Upper lobe of left lung (tissue), 4 donors: ENCODE results near the gene ZNF787.

Experiments
- POLR2A ChIP-seq, 4 donors: fragments of 450-650 bp; IDR thresholded peaks; one replicate each; pipeline ENCODE4 v1.5.1; 2016 to 2017; ENCODE audit warnings: antibody characterized with exemption in 4 of 4, mild to moderate bottlenecking in 2 of 4
- TF ChIP-seq, protein P1 (sequence below), 6 experiments: fragments of 450-650 bp in 4 of 6; fragments of 200-600 bp in 2 of 6; sonication (generic) in 2 of 6; IDR thresholded peaks; one replicate each; pipeline ENCODE4 v1.5.1; 2016 to 2019; ENCODE audit warnings: antibody characterized with exemption in 6 of 6

GRCh38 chr19:56110515-56111448, 10.3 kb downstream of the ZNF787 start:
- TF ChIP-seq, protein P1, sequence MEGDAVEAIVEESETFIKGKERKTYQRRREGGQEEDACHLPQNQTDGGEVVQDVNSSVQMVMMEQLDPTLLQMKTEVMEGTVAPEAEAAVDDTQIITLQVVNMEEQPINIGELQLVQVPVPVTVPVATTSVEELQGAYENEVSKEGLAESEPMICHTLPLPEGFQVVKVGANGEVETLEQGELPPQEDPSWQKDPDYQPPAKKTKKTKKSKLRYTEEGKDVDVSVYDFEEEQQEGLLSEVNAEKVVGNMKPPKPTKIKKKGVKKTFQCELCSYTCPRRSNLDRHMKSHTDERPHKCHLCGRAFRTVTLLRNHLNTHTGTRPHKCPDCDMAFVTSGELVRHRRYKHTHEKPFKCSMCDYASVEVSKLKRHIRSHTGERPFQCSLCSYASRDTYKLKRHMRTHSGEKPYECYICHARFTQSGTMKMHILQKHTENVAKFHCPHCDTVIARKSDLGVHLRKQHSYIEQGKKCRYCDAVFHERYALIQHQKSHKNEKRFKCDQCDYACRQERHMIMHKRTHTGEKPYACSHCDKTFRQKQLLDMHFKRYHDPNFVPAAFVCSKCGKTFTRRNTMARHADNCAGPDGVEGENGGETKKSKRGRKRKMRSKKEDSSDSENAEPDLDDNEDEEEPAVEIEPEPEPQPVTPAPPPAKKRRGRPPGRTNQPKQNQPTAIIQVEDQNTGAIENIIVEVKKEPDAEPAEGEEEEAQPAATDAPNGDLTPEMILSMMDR (IDR thresholded peaks at IDR 0.05): no peak
- TF ChIP-seq POLR2A (IDR thresholded peaks at IDR 0.05): no peak
